K562 (cell line): ENCODE measurements around the gene SLC28A1. TPM values are rescaled to one million over a fixed set of nuclear protein-coding genes. Genes with fewer than 3 reads are reported as not detected.

Source experiments
- ATAC-seq: fragments of 200-7000 bp; cut with Tn5 transposase; 3 replicates; pipeline ENCODE4 v1.9.1; 2020; ENCODE audit warnings: moderate library complexity
- BruUV-seq: library from RNA; stranded (reverse); fragments of 400-500 nt; replicated peaks from 2 replicates; lab custom pipeline; 2021; lab: Mats Ljungman, UMichigan
- CTCF ChIA-PET: fragments of 300-600 bp; formaldehyde crosslinking; extraction: SDS; loops from one replicate; lab custom pipeline; 2021; ENCODE audit warnings: low intra/inter-chr PET ratio; lab: Yijun Ruan, JAX
- POLR2A ChIA-PET: fragments of 300-600, 350-650 bp; sonication (Branson Sonifier 250); formaldehyde crosslinking; extraction: SDS; loops from one replicate; lab custom pipeline; 2021; ENCODE audit warnings: antibody characterized with exemption, inconsistent platforms; lab: Yijun Ruan, JAX
- DNase-seq, 4 experiments: peaks; one replicate each; pipeline versions ENCODE4 v3.0.0 to v3.0.0-alpha.2; 2011 to 2018; ENCODE audit warnings: low spot score in 3 of 4, mixed read lengths in 3 of 4; ENCODE audit errors: extremely low read depth in 1 of 4
- FAIRE-seq: peaks from 2 replicates; lab custom pipeline; 2011; peaks lifted over from hg19 to GRCh38; lab: Jason Lieb, UNC
- H2AFZ ChIP-seq: 2 replicates; pipeline ENCODE4 v1.6.0; 2011; ENCODE audit warnings: low read depth, low read length, control low read depth, inconsistent platforms
- H3K27ac ChIP-seq: fragments of 200-600 bp; 3 replicates; pipeline ENCODE4 v1.8.0; 2011; ENCODE audit warnings: low read depth, mild to moderate bottlenecking, control low read depth, inconsistent platforms, low read length, moderate library complexity, mixed read lengths; ENCODE audit errors: extremely low read depth
- H3K27me3 ChIP-seq, 2 experiments: fragments of 300-600 bp in 1 of 2; 2 replicates in 1 of 2; 3 replicates in 1 of 2; pipeline versions ENCODE4 v1.6.0 to v1.8.0; 2011; ENCODE audit warnings: inconsistent platforms in 2 of 2, low read length in 2 of 2, mild to moderate bottlenecking in 1 of 2, mixed read lengths in 1 of 2, moderate library complexity in 1 of 2; ENCODE audit not compliant: control insufficient read depth in 2 of 2, insufficient read depth in 2 of 2
- H3K36me3 ChIP-seq: fragments of 300-600 bp; 3 replicates; pipeline ENCODE4 v1.8.0; 2011; ENCODE audit warnings: mild to moderate bottlenecking, low read length, inconsistent platforms; ENCODE audit not compliant: control insufficient read depth, insufficient read depth
- H3K4me1 ChIP-seq, 2 experiments: fragments of 200-600 bp in 1 of 2; replicated peaks in 1 of 2; 2 replicates in 1 of 2; 3 replicates in 1 of 2; pipeline versions ENCODE4 v1.5.1 to v1.8.0; 2011; ENCODE audit warnings: inconsistent platforms in 2 of 2, low read length in 2 of 2, mild to moderate bottlenecking in 1 of 2, mixed read lengths in 1 of 2, moderate library complexity in 1 of 2; ENCODE audit not compliant: control insufficient read depth in 2 of 2, insufficient read depth in 2 of 2
- H3K4me2 ChIP-seq: 2 replicates; pipeline ENCODE4 v1.6.1; 2011; ENCODE audit warnings: low read length, control low read depth, inconsistent platforms, mixed read lengths; ENCODE audit not compliant: insufficient read depth
- H3K4me3 ChIP-seq: fragments of 200-600 bp; sonication (generic), shearing (Covaris generic); 2 replicates; pipeline ENCODE4 v1.5.1; 2016; ENCODE audit warnings: control low read depth, inconsistent platforms
- H3K79me2 ChIP-seq: fragments of 200-600 bp; 3 replicates; pipeline ENCODE4 v1.8.0; 2011; ENCODE audit warnings: low read length, inconsistent platforms; ENCODE audit not compliant: control insufficient read depth, insufficient read depth
- H3K9ac ChIP-seq, 2 experiments: 2 replicates each; pipeline versions ENCODE4 v1.6.0 to v1.6.1; 2011; ENCODE audit warnings: low read depth in 2 of 2, low read length in 2 of 2, control low read depth in 1 of 2, inconsistent platforms in 1 of 2, mild to moderate bottlenecking in 1 of 2, mixed read lengths in 1 of 2; ENCODE audit not compliant: insufficient read depth in 1 of 2
- H3K9me1 ChIP-seq: one replicate; pipeline ENCODE4 v1.6.0; 2011; ENCODE audit warnings: inconsistent platforms, mild to moderate bottlenecking, low read length, moderate library complexity; ENCODE audit not compliant: control insufficient read depth, insufficient read depth
- H3K9me3 ChIP-seq: replicated peaks from 2 replicates; pipeline ENCODE4 v1.5.1; 2011; ENCODE audit warnings: low read depth, low read length, inconsistent platforms; ENCODE audit not compliant: control insufficient read depth, insufficient read depth
- H4K20me1 ChIP-seq: replicated peaks from 2 replicates; pipeline ENCODE4 v1.6.1; 2011; ENCODE audit warnings: low read length, inconsistent platforms, mixed read lengths; ENCODE audit not compliant: control insufficient read depth, insufficient read depth
- ADNP ChIP-seq: fragments of 200-800 bp; sonication (Bioruptor generic); IDR thresholded peaks from 2 replicates; pipeline ENCODE4 v1.6.1; 2016; ENCODE audit warnings: missing genetic modification characterization, missing compliant biosample characterization
- BCOR ChIP-seq: fragments of 450-650 bp; IDR thresholded peaks from 2 replicates; pipeline ENCODE4 v1.6.1; 2016
- CBFA2T3 ChIP-seq: fragments of 450-650 bp; IDR thresholded peaks from 2 replicates; pipeline ENCODE4 v1.6.1; 2017
- CEBPG ChIP-seq, 3 experiments: fragments of 200-800 bp in 1 of 3; sonication (Bioruptor generic) in 1 of 3; sonication (generic) in 1 of 3; formaldehyde crosslinking in 1 of 3; IDR thresholded peaks in 2 of 3; conservative IDR thresholded peaks in 1 of 3; 2 replicates each; pipeline versions ENCODE4 v1.6.1 to v1.8.0; 2016 to 2022; ENCODE audit warnings: missing compliant biosample characterization in 2 of 3, missing genetic modification characterization in 2 of 3, mild to moderate bottlenecking in 1 of 3, missing genetic modification reagents in 1 of 3
- KDM1A ChIP-seq, 2 experiments: fragments of 450-650 bp; IDR thresholded peaks; 2 replicates each; pipeline ENCODE4 v1.6.1; 2016; ENCODE audit warnings: mild to moderate bottlenecking in 2 of 2
- KLF16 ChIP-seq: IDR thresholded peaks from 2 replicates; pipeline ENCODE4 v1.6.1; 2016; ENCODE audit warnings: antibody characterized with exemption
- RBBP5 ChIP-seq: fragments of 200-600 bp; sonication (generic); IDR thresholded peaks from 2 replicates; pipeline ENCODE4 v1.6.1; 2012; ENCODE audit warnings: borderline replicate concordance, mild to moderate bottlenecking, low read length, control low read depth, inconsistent platforms; ENCODE audit not compliant: insufficient read depth, poor library complexity, severe bottlenecking
- RBM17 ChIP-seq: fragments of 200-400 bp; formaldehyde crosslinking; IDR thresholded peaks from 2 replicates; pipeline ENCODE4 v1.6.1; 2017; ENCODE audit warnings: low read depth, mild to moderate bottlenecking, low read length, borderline replicate concordance
- RBM25 ChIP-seq: fragments of 200-400 bp; formaldehyde crosslinking; IDR thresholded peaks from 2 replicates; pipeline ENCODE4 v1.6.1; 2018; ENCODE audit warnings: low read length, low read depth, moderate library complexity; ENCODE audit not compliant: severe bottlenecking
- RCOR1 ChIP-seq, 2 experiments: IDR thresholded peaks; 2 replicates each; pipeline ENCODE4 v1.6.1; 2012; ENCODE audit warnings: low read depth in 2 of 2, low read length in 2 of 2, borderline replicate concordance in 1 of 2, improper control_type of control experiment in 1 of 2
- SMARCA5 ChIP-seq: fragments of 450-650 bp; IDR thresholded peaks from 2 replicates; pipeline ENCODE4 v1.6.1; 2016
- WGBS: fragments of 100-300 bp; shearing (Covaris generic); methylation state at CpG from one replicate; pipeline ENCODE4 v1.1.6; 2016; ENCODE audit warnings: low coverage, mixed read lengths; ENCODE audit not compliant: insufficient coverage; ENCODE audit errors: missing lambda C conversion rate; 5-methylcytosine and 5-hydroxymethylcytosine counted together
- in situ Hi-C: fragments of 300-500 bp; cut with MboI; formaldehyde crosslinking; loops from 4 replicates; pipeline ENCODE4 v1.15.0; 2018; ENCODE audit warnings: inconsistent platforms, mixed read lengths
- intact Hi-C: fragments of 100-400 bp; cut with micrococcal nuclease; formaldehyde crosslinking; loops from 2 replicates; pipeline ENCODE4 v1.14.2; 2022
- polyA plus RNA-seq, 8 experiments: library from polyadenylated mRNA; depleted of rRNA in 4 of 8; stranded (reverse) in 5 of 8; unstranded in 3 of 8; fragments of >200 nt; fragmentation: Nextera tagmentation in 2 of 8; fragmentation: Illumina TruSeq in 1 of 8; extraction: Ambion mirVana in 2 of 8; extraction: Trizol in 1 of 8; gene quantifications; 2 replicates each; pipeline versions ENCODE4 v1.2.1 to v1.2.3, GENCODE V29; 2011 to 2014; ENCODE audit warnings: inconsistent platforms in 1 of 8, missing spikeins in 1 of 8
- total RNA-seq, 7 experiments: library from RNA; depleted of rRNA in 6 of 7; stranded (reverse); fragments of >200 nt in 6 of 7; fragmentation: Illumina TruSeq in 2 of 7; extraction: Trizol in 2 of 7; gene quantifications; 2 replicates each; pipeline versions ENCODE4 v1.2.1 to v1.2.3, GENCODE V29; 2011 to 2021; ENCODE audit warnings: low replicate concordance in 1 of 7

Gene SLC28A1
- total and polyA plus RNA-seq, 9 of the 15 experiments (the other 6 are each of a cell fraction or from before 2014, with no cell fraction given): 0.04 TPM; not detected in 8

GRCh38 chr15:84937144-84937543 lies 52.7 kb downstream of the SLC28A1 start (continued):
- TF ChIP-seq CEBPG (CRISPR knock-in tag; IDR thresholded peaks at IDR 0.05) (no peak), CEBPG (tag; conservative IDR thresholded peaks at IDR 0.05 in 1 of 2, IDR thresholded peaks at IDR 0.05 in 1 of 2) (peak; percentile 2 to 7; a peak in 1 of 4 replicates), RBM17 (no peak), KLF16 (0 out of 2 replicates have a peak, but pooled peaks have one; percentile 11), CBFA2T3 (peak; percentile 75)

- no peaks in the 10 kb centered on the region for H3K9me3 ChIP-seq
- no peaks in the 10 kb centered on the region for H4K20me1 ChIP-seq
- no peaks in the 10 kb centered on the region for H3K79me2 ChIP-seq
- TF ChIP-seq KDM1A (IDR thresholded peaks at IDR 0.05): peak; percentile 38 to 62; a peak in 3 of 4 replicates
- peak; percentile 87 for TF ChIP-seq RBM25
- TF ChIP-seq RCOR1 (IDR thresholded peaks at IDR 0.05; ENCODE audit: borderline replicate concordance in 1 of 2, low read depth in 2 of 2, low read length in 2 of 2): peak in 1 of 2 experiments; percentile 51; a peak in 1 of 4 replicates
- TF ChIP-seq ADNP: peak; percentile 41; the same call in 1 of the 2 replicates
- peak; percentile 92 for TF ChIP-seq BCOR
- no peak for TF ChIP-seq RBBP5
- TF ChIP-seq SMARCA5: no peak
- TF ChIP-seq, all 486 proteins: peak for 5
- ChIA-PET CTCF (no interaction called here), POLR2A (interaction anchor here (1.0 kb wide), 1 partner anchor 10 kb away, joined by 4 read pairs; no protein-coding TSS in a partner anchor)
- no TSS peak for BruUV-seq
- Histone ChIP-seq H3K4me2 (no peak overlapping the region), H3K4me1 (peaks cover 10 to 17% of the 10 kb centered on the region in 2 experiments; a peak in 4 of 5 replicates), H3K9me1 (no peaks in the 10 kb centered on the region), H3K9ac (no peak overlapping the region), H3K27me3 (no peaks in the 10 kb centered on the region), H3K36me3 (no peaks in the 10 kb centered on the region), H3K27ac (no peak overlapping the region), H2AFZ (no peak overlapping the region), H3K4me3 (no peak overlapping the region)
- in situ Hi-C loops (no loop called here), intact Hi-C loops (no loop called here)
- 100% methylated on average over 1 of the region's 1 CpG for WGBS
- DNase-seq: no peak
- FAIRE-seq: no peak
- no peak for ATAC-seq
These were observed 54.3 kb downstream of the SLC28A1 start for GRCh38 chr15:84938726-84939125.
